Tibial artery (tissue), 4 donors: ENCODE measurements around the gene SEC61A1.

Source experiments
- DNase-seq, 2 donors: peaks; one replicate each; pipeline ENCODE4 v3.0.0-alpha.2; 2019
- H3K27ac ChIP-seq, 2 donors: fragments of 200-600 bp; sonication (generic) in 1 of 2; 1 replicate in 1 of 2; 2 replicates in 1 of 2; pipeline ENCODE4 v1.5.1; 2018 to 2019; ENCODE audit warnings: mild to moderate bottlenecking in 1 of 2
- H3K27me3 ChIP-seq, 2 donors: fragments of 200-600 bp; sonication (generic) in 1 of 2; one replicate each; pipeline versions ENCODE4 v1.5.1 to v1.6.0; 2016 to 2019
- H3K36me3 ChIP-seq, 3 donors: fragments of 200-600 bp; sonication (generic) in 2 of 3; one replicate each; pipeline ENCODE4 v1.5.1; 2016 to 2019; ENCODE audit warnings: mild to moderate bottlenecking in 2 of 3
- H3K4me1 ChIP-seq, 4 donors: fragments of 200-600 bp; sonication (generic) in 2 of 4; 1 replicate in 3 of 4; 2 replicates in 1 of 4; pipeline ENCODE4 v1.5.1; 2016 to 2019
- H3K4me3 ChIP-seq, 2 donors: fragments of 200-600 bp; sonication (generic) in 1 of 2; 1 replicate in 1 of 2; 2 replicates in 1 of 2; pipeline ENCODE4 v1.5.1; 2018 to 2019; ENCODE audit warnings: mild to moderate bottlenecking in 2 of 2
- H3K9me3 ChIP-seq, 3 donors: fragments of 200-600 bp; sonication (generic) in 1 of 3; one replicate each; pipeline ENCODE4 v1.5.1; 2016 to 2019
- CTCF ChIP-seq, 2 experiments: fragments of 200-600 bp in 1 of 2; fragments of 450-650 bp in 1 of 2; IDR thresholded peaks; one replicate each; pipeline ENCODE4 v1.5.1; 2017 to 2019; ENCODE audit warnings: antibody characterized with exemption in 2 of 2, mild to moderate bottlenecking in 1 of 2, moderate library complexity in 1 of 2
- intact Hi-C: fragments of 100-400 bp; cut with DNase I; formaldehyde crosslinking; loops from one replicate; pipeline ENCODE4 v1.15.0; 2023; ENCODE audit warnings: low total_unique reads

Gene SEC61A1

DNA sequence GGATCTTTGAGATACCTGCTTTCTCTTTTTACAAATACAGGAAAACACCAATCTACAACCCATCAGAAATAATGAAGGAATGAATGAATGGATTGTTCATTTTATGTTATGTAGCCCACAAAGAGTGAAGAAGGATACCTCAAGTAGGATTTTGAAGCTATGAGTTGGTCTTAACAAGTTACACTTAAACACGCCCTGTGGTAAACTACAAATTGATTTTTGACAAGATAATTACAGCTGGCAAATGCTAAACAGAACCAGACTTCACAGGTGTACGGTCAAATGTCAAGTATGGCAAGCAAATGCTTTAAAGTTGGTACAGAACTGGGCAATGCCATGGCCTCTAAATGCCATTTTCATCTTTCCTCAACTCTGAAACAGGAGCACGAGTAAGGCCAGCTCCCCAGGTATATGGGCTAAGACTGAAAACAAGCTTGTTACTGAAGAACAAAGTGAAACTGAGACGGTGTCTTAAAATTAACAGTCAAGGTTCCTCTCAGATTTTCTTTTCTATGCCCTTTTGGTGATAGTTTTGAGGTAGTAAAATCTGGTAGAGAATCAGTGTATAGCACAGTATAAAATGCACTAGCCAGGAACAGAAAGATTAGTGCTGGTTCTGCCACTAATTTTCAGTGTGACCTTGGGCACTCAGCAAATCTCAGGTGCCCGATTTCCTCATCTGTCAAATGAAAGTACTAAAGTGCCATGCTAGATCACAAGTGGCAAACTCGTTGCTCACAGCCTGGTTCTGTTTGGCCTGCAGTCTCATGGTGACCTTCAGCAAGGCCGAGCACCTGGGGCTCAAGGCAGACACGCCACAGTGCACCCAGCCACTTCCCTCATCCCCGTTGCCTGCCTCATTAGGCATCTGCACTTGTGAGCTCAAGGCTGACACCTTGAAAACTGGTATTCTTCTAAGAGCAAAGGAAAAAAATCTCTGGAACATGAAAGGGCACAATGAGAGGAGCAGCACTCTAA lies 61.9 kb downstream of the SEC61A1 start:
- intact Hi-C loops: no loop called here
- peaks cover 0 to 21% (median 8%) of the 10 kb centered on the region in 3 donors for H3K36me3 ChIP-seq

More for the DNA sequence above, 61.9 kb downstream of the SEC61A1 start:
- Histone ChIP-seq H3K9me3 (no peaks in the 10 kb centered on the region), H3K27me3 (no peaks in the 10 kb centered on the region), H3K4me3 (no peak overlapping the region), H3K4me1 (peaks cover 0 to 14% (median 5%) of the 10 kb centered on the region in 4 donors), H3K27ac (no peak overlapping the region)
- no peak for TF ChIP-seq CTCF (IDR thresholded peaks at IDR 0.05)
- DNase-seq: no peak
